Thymus (tissue), 11 donors: Measurements from ENCODE around the gene SF3A1. TPM values are rescaled to one million over a fixed set of nuclear protein-coding genes. Genes with fewer than 3 reads are reported as not detected.

Source experiments
- DNase-seq, 9 donors: peaks; one replicate each; pipeline ENCODE4 v3.0.0-alpha.2; 2013; ENCODE audit warnings: low spot score in 9 of 9, low read depth in 6 of 9, missing footprints in 1 of 9
- H3K27ac ChIP-seq, 2 donors: one replicate each; pipeline ENCODE4 v1.5.1; 2013; ENCODE audit warnings: control low read depth in 1 of 2, low read depth in 1 of 2, low read length in 1 of 2, mild to moderate bottlenecking in 1 of 2, moderate library complexity in 1 of 2
- H3K27me3 ChIP-seq, 2 donors: one replicate each; pipeline ENCODE4 v1.5.1; 2013; ENCODE audit warnings: low read length in 1 of 2; ENCODE audit not compliant: control insufficient read depth in 2 of 2, insufficient read depth in 1 of 2
- H3K36me3 ChIP-seq, 2 donors: one replicate each; pipeline ENCODE4 v1.5.1; 2013; ENCODE audit warnings: low read length in 1 of 2, mild to moderate bottlenecking in 1 of 2, moderate library complexity in 1 of 2; ENCODE audit not compliant: control insufficient read depth in 2 of 2, insufficient read depth in 2 of 2
- H3K4me1 ChIP-seq, 2 donors: one replicate each; pipeline ENCODE4 v1.5.1; 2013; ENCODE audit warnings: low read length in 2 of 2; ENCODE audit not compliant: control insufficient read depth in 2 of 2, insufficient read depth in 2 of 2
- H3K4me3 ChIP-seq, 2 donors: one replicate each; pipeline ENCODE4 v1.5.1; 2013; ENCODE audit warnings: low read length in 2 of 2, control low read depth in 1 of 2, mild to moderate bottlenecking in 1 of 2
- H3K9me3 ChIP-seq, 2 donors: one replicate each; pipeline ENCODE4 v1.5.1; 2013; ENCODE audit warnings: low read length in 1 of 2, mild to moderate bottlenecking in 1 of 2; ENCODE audit not compliant: control insufficient read depth in 2 of 2, insufficient read depth in 1 of 2
- WGBS: extraction: QIAGEN DNeasy Blood & Tissue Kit; methylation state at CpG from one replicate; pipeline ENCODE4 v1.1.7; 2013; 5-methylcytosine and 5-hydroxymethylcytosine counted together
- polyA plus RNA-seq: library from polyadenylated mRNA; stranded (reverse); fragments of 200-250 nt; gene quantifications from one replicate; pipeline ENCODE4 v1.2.3, GENCODE V29; 2013
- total RNA-seq: library from RNA; stranded (reverse); fragments of 120-200 nt; gene quantifications from one replicate; pipeline ENCODE4 v1.2.4, GENCODE V29; 2013
- donor health status: healthy.

Gene SF3A1
- total and polyA plus RNA-seq, 2 donors: 25.7 to 26.9 TPM

GRCh38 chr22:30325724-30326254, 30.9 kb downstream of the SF3A1 start:
- DNase-seq: no peak
- WGBS: 46% methylated on average over 14 of the region's 14 CpGs
- Histone ChIP-seq H3K4me1 (peaks cover 33 to 56% of the 10 kb centered on the region in 2 donors), H3K36me3 (peaks cover 9 to 30% of the 10 kb centered on the region in 2 donors), H3K4me3 (peak overlapping the region; percentile 73 to 89), H3K27me3 (no peaks in the 10 kb centered on the region), H3K27ac (peak overlapping the region in 1 of 2 donors; percentile 54), H3K9me3 (no peaks in the 10 kb centered on the region)

GRCh38 chr22:30325065-30325720, 31.5 kb downstream of the SF3A1 start:
- H3K4me1 ChIP-seq: peaks cover 33 to 58% of the 10 kb centered on the region in 2 donors
- H3K4me3 ChIP-seq: peak overlapping the region; percentile 73 to 89
- H3K27ac ChIP-seq: peak overlapping the region in 1 of 2 donors; percentile 14
- no peak for DNase-seq
- H3K9me3 ChIP-seq: no peaks in the 10 kb centered on the region
- peaks cover 12 to 32% of the 10 kb centered on the region in 2 donors for H3K36me3 ChIP-seq
- no peaks in the 10 kb centered on the region for H3K27me3 ChIP-seq
- WGBS: 86% methylated on average over 5 of the region's 5 CpGs

- WGBS: 28% methylated on average over 8 of the region's 8 CpGs
- peaks cover 20 to 41% of the 10 kb centered on the region in 2 donors for H3K36me3 ChIP-seq
- H3K4me1 ChIP-seq: peaks cover 33 to 68% of the 10 kb centered on the region in 2 donors
- peak overlapping the region; percentile 44 to 46 for H3K27ac ChIP-seq
- H3K4me3 ChIP-seq: peak overlapping the region; percentile 73 to 89
- H3K9me3 ChIP-seq: no peaks in the 10 kb centered on the region
- peak in 3 of 9 donors; percentile 56 to 80 (median 56) for DNase-seq
- H3K27me3 ChIP-seq: no peaks in the 10 kb centered on the region
These were observed 32.5 kb downstream of the SF3A1 start for GRCh38 chr22:30324014-30324730.

- Histone ChIP-seq H3K27ac (no peak overlapping the region), H3K4me3 (no peak overlapping the region), H3K27me3 (no peaks in the 10 kb centered on the region), H3K36me3 (peaks cover 25 to 40% of the 10 kb centered on the region in 2 donors), H3K4me1 (peaks cover 33 to 76% of the 10 kb centered on the region in 2 donors), H3K9me3 (no peaks in the 10 kb centered on the region)
- DNase-seq: no peak
- 95% methylated on average over 3 of the region's 3 CpGs for WGBS
These were observed 33.4 kb downstream of the SF3A1 start for GRCh38 chr22:30323246-30323645.

GRCh38 chr22:30321461-30321860, 35.2 kb downstream of the SF3A1 start:
- no peak for DNase-seq
- Histone ChIP-seq H3K4me1 (peaks cover 31 to 78% of the 10 kb centered on the region in 2 donors), H3K9me3 (no peaks in the 10 kb centered on the region), H3K4me3 (no peak overlapping the region), H3K27me3 (no peaks in the 10 kb centered on the region), H3K27ac (no peak overlapping the region), H3K36me3 (peaks cover 28 to 50% of the 10 kb centered on the region in 2 donors)
- WGBS: 99% methylated on average over 2 of the region's 2 CpGs

GRCh38 chr22:30320021-30320556, 36.6 kb downstream of the SF3A1 start:
- H3K4me3 ChIP-seq: no peak overlapping the region
- H3K4me1 ChIP-seq: peaks cover 26 to 80% of the 10 kb centered on the region in 2 donors
- H3K27me3 ChIP-seq: no peaks in the 10 kb centered on the region
- H3K9me3 ChIP-seq: no peaks in the 10 kb centered on the region
- 98% methylated on average over 3 of the region's 3 CpGs for WGBS
- no peak for DNase-seq
- H3K27ac ChIP-seq: no peak overlapping the region
- peaks cover 33 to 49% of the 10 kb centered on the region in 2 donors for H3K36me3 ChIP-seq

GRCh38 chr22:30318799-30319419, 37.8 kb downstream of the SF3A1 start:
- H3K36me3 ChIP-seq: peaks cover 36 to 51% of the 10 kb centered on the region in 2 donors
- WGBS: 90% methylated on average over 7 of the region's 7 CpGs

GRCh38 chr22:30317778-30318177, 38.9 kb downstream of the SF3A1 start:
- DNase-seq: no peak
- Histone ChIP-seq H3K4me1 (peaks cover 21 to 78% of the 10 kb centered on the region in 2 donors), H3K36me3 (peaks cover 36 to 44% of the 10 kb centered on the region in 2 donors), H3K9me3 (no peaks in the 10 kb centered on the region), H3K27ac (no peak overlapping the region), H3K4me3 (no peak overlapping the region), H3K27me3 (no peaks in the 10 kb centered on the region)
- 98% methylated on average over 1 of the region's 1 CpG for WGBS

More at GRCh38 chr22:30318799-30319419, 37.8 kb downstream of the SF3A1 start:
- Histone ChIP-seq H3K27ac (no peak overlapping the region), H3K4me1 (peaks cover 19 to 80% of the 10 kb centered on the region in 2 donors), H3K4me3 (no peak overlapping the region), H3K27me3 (no peaks in the 10 kb centered on the region), H3K9me3 (no peaks in the 10 kb centered on the region)
- peak in 1 of 9 donors; percentile 41 for DNase-seq
